ENCODE data around the gene TBCB. TPM values are rescaled to one million over a fixed set of nuclear protein-coding genes. Genes with fewer than 3 reads are reported as not detected.
"Not testable (repeated sequence)": the region's sequence is repeated elsewhere in the genome, so short reads cannot be mapped to it uniquely, and the experiment has no call there.

The TBCB gene
- total RNA-seq, 1 donor from 2014 or later = 286 TPM

DNA sequence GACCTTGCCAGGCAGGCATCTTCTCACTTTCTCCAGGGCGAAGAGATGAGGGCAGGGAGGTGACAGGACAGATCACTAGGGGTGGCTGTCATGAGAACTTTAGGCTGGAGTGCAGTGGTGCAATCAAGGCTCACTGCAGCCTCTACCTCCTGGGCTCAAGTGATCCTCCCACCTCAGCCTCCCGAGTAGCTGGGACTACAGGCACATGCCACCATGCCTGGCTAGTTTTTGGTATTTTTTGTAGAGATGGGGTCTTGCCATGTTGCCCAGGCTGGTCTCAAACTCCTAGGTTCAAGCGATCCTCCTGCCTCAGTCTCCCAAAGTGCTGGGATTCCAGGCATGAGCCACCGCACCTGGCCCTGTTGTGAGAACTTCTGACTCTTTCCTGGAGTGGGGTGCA lies 19.6 kb downstream of the TBCB start:
- DNase-seq (ENCODE audit: extremely low read depth, low read depth, low spot score) = not testable (repeated sequence)

DNA sequence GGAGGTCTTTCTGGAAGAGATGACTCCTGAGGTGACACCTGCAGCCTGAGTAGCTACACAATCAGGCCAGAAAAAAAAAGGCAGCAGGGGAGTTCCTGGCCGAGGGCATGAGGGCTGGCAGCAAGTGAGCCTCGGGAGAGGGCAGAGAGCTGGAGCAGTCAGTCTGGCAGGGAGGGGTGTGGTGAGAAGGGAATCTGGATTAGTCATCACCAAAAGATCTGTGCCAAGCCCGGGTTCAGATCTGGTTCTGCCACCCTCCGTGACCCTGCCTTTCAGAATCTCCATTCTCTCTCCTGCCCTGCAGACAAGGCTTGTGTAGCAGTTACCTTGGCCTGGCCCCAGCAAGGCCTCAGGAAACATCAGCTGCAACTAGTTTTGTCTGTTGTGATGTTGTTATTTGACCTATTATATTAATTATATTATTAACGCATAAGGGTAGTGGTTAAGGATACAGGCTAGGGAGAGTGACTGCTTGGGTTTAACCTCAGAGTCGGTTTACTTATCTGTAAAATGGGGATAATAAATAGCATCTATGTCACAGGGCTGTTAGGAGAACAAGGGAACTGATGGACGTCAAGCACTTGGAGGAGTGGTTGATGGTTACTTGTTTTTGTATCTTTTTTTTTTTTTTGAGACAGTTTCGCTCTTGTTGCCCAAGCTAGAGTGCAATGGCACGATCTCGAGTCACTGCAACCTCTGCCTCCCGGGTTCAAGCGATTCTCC lies 21.9 kb downstream of the TBCB start:
- DNase-seq (ENCODE audit: extremely low read depth, low read depth, low spot score) = no peak

DNA sequence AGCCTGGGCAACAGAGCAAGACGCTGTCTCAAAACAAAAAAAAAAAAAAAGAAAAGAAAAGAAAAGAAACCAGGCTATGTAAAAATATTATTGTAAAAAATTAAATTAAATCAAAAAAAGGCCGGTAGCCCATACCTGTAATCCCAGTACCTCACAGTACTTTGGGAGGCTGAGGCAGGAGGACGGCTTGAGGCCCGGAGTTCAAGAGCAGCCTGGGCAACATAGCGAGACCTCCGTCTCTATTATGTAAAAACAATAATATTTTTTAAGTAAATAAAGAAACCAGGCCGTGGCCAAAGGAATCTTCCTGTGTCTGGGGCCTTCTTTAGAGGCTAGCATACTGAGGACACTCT lies 23.8 kb downstream of the TBCB start:
- DNase-seq (ENCODE audit: extremely low read depth, low read depth, low spot score) = no peak

DNA sequence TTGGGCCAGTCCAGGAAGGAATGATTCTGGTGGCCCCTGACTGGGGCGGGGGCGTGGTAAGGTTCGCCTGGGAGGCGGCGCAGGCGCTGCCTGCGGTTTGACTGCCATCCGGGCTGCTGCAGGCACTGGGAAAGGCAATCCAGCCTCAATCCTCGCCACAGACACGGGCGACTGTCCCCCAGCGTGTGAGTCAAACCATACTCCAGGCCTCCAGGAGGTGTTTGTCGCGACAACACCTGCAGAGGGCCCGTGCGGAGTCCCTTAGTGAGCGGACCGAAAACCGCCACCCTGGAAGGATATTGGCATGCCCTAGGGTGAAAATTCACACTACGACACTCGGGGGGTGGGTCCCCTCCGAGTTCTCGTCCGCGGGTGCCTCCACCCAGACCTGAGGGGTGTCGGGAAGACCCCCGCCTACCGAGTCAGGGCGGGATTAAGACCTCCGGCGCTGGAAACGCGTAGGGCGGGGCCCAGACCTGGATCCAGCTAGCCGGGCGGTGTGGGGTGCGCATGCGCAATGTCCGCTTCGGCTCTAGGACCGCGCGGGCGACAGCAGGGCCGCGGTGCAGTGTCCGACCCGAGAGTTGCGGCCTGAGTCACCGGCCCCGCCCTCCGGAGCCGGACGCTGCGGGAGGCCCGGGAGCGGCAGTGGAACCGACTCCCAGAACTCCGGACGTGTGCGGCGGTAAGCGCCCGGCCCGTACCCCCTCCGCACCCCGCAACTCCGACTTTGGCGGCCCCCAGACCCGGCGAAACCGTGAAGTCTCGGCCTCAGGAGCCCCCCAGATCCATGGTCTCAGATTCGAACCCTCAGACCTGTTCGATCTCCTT lies 24.4 kb downstream of the TBCB start, which contains the start of gene CAPNS1:
Gene CAPNS1, plus strand, starts transcription at position 594 of the 831 bp plus-strand sequence. CDS start 946 bp downstream, outside the sequence.
- DNase-seq (ENCODE audit: extremely low read depth, low read depth, low spot score) = peak; percentile 58

DNA sequence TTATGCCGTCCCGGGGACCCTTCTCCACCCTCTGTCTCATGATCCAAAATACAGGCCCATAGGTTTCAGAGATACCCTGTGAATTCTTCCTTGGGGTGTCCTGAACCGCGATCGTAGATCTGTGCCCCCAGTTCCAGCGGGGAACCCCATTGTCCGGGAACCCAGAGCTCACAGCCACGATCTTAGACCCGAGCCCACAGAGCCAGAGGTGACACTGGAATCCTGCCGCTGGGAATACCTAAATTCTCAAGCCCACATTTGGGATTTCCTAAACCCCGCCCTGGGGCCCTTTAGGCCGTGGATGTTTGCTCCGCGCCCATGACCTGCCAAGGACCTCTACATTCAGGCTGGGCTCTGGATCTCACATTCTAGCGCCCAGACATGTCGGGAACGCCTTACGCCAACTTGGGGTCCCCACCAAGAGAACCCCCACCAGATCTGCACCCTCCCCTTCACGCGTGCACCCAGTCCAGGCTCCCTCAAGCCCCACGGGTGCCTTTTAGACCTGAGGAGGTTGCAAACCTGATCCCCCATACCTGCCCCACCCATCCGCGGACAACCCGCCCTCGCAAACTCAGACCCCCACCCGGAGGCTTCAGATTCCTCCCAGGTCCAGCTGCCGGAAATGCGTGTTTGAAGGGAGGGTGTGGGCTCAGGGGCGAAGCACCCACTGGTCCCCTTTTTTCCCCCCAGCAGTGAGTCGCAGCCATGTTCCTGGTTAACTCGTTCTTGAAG lies 25.2 kb downstream of the TBCB start:
- DNase-seq (ENCODE audit: extremely low read depth, low read depth, low spot score) = no peak

DNA sequence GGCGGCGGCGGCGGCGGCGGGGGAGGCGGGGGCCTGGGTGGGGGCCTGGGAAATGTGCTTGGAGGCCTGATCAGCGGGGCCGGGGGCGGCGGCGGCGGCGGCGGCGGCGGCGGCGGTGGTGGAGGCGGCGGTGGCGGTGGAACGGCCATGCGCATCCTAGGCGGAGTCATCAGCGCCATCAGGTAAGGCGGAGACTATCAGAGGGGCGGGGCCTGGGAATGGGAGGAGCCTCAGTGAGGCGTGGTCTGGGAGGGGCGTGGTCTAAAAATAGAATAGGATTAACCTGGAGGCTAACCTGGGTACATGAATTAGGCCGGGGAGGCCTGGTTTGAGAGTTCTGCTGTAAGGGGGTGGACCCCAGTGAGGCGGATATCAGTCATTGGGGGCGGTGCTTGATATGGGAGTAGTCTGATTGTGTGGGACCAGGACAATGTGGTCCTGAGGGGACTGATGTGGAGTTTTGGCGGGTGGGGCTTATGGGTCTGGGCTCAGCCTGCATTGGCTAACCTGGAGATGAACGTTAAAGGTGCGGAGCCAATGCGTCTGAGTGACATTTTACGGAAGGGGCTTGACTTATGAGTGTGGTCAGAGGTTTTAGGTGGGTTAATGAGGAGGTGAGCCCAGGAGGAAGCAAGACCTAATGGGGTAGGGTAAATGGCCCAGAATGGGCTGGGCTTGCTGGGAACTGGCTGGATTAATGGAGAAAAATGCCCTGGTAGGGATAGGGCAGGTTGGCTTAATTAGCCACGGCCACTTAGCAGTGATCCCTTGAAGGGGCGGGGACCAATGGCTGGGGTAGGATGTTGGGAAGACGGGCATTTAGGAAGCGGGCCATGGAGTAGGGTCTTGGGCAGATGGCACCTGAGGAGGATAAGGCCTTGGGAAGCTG lies 26.0 kb downstream of the TBCB start:
- no peak for DNase-seq (ENCODE audit: extremely low read depth, low read depth, low spot score)

DNA sequence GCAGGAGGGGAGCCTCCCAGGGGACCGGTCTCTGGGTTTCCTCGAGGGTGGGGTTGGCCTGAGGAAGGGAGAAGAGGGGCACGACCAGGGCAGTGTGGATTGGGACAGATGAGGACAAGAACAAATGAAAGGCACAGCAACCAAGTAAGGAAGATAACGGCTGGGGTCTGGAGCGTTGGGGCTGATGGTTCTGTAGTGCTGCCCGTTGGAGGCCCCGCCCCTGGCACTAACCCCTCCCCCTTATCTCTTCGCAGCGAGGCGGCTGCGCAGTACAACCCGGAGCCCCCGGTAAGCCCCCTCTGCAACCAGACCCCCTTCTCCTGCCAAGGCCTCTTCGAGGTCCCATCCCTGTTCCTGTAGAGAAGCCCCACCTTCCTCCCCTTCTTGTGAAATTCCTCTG lies 26.8 kb downstream of the TBCB start:
- DNase-seq (ENCODE audit: extremely low read depth, low read depth, low spot score) = no peak

DNA sequence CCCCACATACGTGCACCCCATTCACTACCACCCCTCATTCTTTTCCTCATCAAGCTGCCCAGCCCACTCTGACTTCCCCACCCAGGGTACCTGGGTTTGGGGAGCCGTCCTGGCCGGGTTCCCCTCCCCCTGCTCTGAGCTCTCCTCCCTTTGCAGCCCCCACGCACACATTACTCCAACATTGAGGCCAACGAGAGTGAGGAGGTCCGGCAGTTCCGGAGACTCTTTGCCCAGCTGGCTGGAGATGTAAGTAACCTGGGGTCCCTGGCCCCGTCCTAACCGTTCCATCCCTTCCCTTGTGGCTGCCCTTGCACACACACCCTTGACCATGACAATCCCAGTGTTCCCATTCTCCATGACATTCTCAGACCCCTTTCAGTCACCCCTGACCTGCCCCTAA lies 27.2 kb downstream of the TBCB start:
- DNase-seq (ENCODE audit: extremely low read depth, low read depth, low spot score) = no peak

DNA sequence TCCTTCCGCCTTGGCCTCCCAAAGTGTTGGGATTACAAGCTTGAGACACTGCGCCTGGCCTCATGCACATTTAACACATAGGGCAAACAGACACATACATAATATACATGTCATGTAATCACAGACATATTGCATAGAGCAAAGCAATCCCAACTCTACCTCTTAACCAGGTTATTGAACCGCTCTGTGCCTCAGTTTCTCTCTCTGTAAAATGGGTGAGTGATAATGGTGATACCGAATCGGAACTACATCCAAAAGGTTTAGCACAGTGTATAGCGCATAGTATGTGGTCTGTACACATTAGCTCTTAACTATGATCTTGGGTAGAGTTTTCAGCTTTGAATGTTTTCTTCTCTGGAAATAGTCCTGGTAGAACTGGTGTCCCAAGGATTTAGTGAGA lies 29.4 kb downstream of the TBCB start:
- no peak for DNase-seq (ENCODE audit: extremely low read depth, low read depth, low spot score)

DNA sequence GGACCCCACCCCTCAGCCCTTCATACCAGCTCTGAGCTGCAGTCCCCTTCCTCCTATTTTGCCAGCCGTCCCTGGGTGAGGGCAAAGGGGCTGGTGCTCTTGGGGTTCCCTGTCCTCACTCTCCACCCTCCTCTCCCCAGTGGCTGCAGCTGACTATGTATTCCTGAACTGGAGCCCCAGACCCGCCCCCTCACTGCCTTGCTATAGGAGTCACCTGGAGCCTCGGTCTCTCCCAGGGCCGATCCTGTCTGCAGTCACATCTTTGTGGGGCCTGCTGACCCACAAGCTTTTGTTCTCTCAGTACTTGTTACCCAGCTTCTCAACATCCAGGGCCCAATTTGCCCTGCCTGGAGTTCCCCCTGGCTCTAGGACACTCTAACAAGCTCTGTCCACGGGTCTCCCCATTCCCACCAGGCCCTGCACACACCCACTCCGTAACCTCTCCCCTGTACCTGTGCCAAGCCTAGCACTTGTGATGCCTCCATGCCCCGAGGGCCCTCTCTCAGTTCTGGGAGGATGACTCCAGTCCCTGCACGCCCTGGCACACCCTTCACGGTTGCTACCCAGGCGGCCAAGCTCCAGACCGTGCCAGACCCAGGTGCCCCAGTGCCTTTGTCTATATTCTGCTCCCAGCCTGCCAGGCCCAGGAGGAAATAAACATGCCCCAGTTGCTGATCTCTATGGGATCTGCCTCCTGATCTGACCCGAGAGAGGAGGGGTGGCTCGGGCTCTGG lies 34.6 kb downstream of the TBCB start:
- DNase-seq (ENCODE audit: extremely low read depth, low read depth, low spot score) = no peak

DNA sequence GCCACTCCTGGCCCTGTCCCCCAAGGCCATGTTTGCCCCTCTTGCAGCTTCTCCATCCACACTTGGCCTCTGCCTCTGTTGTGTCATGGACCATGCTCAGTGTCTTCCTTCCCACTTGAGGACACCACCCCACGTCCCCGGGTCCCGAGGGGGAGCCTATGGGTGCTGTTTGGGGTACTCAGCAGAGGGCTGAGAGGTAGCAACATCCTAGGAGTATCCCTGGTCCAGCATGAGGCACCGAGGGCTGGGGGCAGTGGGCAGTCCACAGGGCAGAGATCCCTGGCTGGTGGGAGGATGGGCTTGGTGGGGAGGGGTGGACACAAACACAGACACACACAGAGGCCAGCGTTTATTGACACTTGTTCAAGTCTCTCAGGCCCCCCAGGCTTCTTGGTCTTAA lies 35.3 kb downstream of the TBCB start:
- DNase-seq (ENCODE audit: extremely low read depth, low read depth, low spot score) = no peak

DNA sequence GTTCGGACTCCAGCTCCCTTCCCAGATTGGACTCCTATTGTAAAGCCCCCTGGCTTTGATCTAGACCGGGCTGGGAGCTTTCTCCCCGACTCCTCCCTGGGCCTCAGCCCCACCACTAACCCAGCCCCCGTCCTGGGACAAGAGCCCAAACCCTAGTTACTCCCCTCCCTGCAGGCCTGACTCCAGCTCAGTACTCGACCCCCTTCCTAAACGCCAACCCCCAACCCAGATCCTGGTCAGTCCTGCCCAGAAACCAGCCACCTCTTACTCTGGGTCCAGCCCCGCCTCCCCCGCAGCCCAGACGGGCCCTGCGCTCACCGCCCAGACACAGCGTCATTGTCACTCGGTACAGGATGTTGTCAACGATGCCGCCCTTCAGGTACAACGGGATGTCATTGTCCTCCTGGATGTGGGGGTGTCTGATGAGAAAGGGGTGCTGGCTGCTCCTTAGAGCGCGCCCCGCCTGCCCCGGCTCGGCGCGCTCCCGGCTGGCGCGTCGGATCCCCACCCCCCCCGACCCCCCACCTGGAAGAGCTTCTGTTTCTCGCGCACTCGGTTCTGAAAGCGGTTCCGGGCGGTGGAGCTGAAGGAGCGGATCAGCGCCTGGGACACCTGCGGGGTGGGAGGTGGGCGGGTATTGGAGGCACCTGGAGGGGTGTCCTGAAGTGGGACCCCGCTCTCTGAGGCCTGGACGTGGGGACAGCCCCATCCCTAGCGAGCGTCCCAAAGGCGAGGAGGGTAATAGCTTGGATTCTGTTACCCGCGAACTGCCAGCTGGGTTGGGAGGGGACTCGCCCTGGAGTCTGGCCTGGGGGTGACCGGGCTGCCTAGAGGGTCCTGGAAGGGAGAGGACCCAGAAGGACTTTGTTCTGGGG lies 36.1 kb downstream of the TBCB start:
- DNase-seq (ENCODE audit: extremely low read depth, low read depth, low spot score) = no peak

DNA sequence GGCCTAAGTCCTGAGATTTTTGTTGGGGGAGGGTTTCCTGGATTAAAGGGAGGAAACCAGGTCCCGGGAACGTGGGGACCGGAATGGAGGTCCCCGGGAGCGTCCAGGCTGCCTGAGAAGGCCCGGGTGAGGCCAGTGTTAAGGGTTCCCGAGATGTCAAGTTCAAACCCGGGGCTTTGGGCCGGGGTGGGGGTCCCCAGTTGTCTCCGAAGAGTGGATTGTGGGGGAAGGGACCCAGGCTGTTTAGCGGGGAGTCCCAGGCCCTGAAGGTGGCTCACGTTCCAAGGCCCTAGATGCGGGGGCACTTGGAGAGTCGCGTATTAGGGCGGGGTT lies 36.7 kb downstream of the TBCB start:
- no peak for DNase-seq (ENCODE audit: extremely low read depth, low read depth, low spot score)

DNA sequence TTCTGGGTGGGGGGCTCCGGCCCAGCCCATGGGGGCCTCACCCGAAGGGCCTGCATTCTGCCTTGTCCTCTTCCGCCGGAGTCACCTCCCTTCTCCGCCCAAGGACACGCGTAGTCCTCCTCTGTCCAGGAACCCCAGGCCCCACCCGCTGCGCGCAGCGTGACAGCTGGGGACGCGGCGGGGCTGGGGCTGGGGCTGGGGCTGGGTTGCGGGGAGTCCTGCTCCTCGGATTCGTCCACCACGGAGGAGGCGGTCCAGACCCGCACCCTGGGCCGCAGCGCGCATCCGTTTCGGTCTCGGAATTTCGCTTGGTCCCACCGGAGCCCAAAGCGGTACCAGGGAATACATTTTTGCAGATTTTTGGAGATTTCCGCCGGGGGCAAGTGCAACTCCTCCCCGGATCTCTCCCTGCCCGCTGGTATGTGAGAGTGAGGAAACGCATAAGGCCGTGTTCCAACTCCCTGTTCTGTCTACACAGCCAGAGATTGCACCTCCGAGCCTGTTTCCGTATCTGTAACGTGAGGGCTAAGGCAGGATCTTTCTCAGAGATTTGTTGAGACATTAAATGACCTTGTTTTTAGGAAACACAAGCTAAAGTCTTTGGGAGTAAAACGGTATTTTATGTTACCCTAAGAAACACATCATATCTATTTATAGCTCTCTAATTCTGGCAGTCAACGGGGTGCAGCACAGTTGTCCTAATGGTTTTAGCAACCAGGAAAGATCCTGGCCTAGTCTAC lies 37.3 kb downstream of the TBCB start, which contains the start of gene COX7A1:
Gene COX7A1, minus strand, starts transcription at position 96 of the 740 bp plus-strand sequence. Its CDS starts 40 bp downstream, at position 56.
- no peak for DNase-seq (ENCODE audit: extremely low read depth, low read depth, low spot score)

DNA sequence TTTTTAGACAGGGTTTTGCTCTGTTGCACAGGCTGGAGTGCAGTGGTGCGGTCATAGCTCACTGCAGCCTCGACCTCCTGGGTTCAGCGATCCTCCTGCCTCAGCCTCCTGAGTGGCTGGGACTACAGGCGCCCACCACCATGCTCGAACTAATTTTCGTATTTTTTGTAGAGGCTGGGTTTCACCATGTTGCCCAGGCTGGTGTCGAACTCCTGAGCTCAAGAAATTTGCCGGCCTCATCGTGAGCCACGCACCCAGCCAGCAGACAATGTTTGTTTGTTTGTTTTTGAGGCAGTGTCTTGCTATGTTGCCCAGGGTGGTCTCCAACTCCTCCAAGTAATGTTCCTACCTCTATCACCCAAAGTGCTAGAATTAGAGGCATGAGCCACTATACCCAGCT lies 37.9 kb downstream of the TBCB start:
- DNase-seq (ENCODE audit: extremely low read depth, low read depth, low spot score) = no peak

DNA sequence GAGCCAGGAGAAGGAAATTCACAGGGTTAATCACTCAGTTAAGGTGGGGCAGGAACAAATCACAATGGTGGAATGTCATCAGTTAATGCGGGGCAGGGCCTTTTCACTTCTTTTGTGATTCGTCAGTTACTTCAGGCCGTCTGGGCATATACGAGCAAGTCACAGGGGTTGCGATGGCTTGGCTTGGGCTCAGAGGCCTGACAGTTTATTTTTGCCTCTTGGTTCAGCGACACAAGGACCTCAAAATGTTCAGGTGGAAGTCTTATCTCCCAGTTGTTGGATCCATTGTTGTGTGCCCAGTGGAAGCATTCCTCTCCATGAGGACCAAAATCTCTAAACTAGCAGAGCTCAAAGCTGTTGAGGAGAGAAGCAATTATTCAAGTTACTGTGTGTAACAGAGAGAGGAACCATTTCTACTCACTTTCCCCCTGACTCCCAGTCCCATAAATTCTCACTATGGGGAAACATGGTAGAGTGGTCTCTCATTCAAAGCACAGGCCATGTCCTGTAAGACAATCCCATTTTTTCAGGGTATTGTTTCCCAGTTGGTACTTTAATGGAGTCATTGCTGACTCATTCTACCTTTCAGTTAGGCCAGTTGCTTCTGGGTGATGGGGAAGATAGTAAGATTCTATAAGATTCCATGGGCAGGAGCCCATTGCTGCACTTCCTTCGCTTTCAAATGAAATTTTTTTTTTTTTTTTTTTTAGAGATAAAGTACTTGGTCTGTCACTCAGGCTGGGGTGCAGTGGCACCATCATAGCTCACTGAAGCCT lies 45.7 kb downstream of the TBCB start:
- DNase-seq (ENCODE audit: extremely low read depth, low read depth, low spot score) = no peak

DNA sequence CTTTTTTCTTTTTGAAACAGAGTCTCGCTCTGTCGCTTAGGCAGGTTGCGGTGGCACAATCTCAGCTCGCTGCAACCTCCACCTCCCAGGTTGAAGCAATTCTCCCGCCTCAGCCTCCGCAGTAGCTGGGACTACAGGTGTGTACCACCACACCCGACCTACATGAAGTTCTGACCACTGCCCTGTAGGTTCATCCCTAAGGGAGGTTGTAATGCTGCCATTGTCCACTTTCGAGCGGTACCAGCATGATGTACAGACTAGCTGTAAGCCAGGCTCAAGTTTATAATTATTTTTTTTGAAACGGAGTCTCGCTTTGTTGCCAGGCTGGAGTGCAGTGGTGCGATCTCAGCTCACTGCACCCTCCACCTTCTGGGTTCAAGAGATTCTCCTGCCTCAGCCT lies 48.5 kb downstream of the TBCB start:
- no peak for DNase-seq (ENCODE audit: extremely low read depth, low read depth, low spot score)
